Left renal cortex interstitium (tissue), 4 donors: ENCODE measurements around the gene VAMP2. TPM values are rescaled to one million over a fixed set of nuclear protein-coding genes. Genes with fewer than 3 reads are reported as not detected.

ENCODE experiments used
- DNase-seq, 4 donors: peaks; one replicate each; pipeline ENCODE4 v3.0.0-alpha.2; 2013; ENCODE audit warnings: low read depth in 4 of 4, low spot score in 2 of 4, missing footprints in 1 of 4
- polyA plus RNA-seq, 4 donors: library from polyadenylated mRNA; unstranded; fragments of 120-200 nt; gene quantifications; one replicate each; pipeline ENCODE4 v1.2.1, GENCODE V29; 2013; ENCODE audit not compliant: insufficient read length in 4 of 4

The VAMP2 gene
- polyA plus RNA-seq, 4 donors: 107 to 139 (median 124) TPM

GRCh38 chr17:8110907-8111306, 51.8 kb downstream of the VAMP2 start:
- no peak for DNase-seq

- no peak for DNase-seq
These were observed 52.3 kb downstream of the VAMP2 start for GRCh38 chr17:8110456-8110804.

DNA sequence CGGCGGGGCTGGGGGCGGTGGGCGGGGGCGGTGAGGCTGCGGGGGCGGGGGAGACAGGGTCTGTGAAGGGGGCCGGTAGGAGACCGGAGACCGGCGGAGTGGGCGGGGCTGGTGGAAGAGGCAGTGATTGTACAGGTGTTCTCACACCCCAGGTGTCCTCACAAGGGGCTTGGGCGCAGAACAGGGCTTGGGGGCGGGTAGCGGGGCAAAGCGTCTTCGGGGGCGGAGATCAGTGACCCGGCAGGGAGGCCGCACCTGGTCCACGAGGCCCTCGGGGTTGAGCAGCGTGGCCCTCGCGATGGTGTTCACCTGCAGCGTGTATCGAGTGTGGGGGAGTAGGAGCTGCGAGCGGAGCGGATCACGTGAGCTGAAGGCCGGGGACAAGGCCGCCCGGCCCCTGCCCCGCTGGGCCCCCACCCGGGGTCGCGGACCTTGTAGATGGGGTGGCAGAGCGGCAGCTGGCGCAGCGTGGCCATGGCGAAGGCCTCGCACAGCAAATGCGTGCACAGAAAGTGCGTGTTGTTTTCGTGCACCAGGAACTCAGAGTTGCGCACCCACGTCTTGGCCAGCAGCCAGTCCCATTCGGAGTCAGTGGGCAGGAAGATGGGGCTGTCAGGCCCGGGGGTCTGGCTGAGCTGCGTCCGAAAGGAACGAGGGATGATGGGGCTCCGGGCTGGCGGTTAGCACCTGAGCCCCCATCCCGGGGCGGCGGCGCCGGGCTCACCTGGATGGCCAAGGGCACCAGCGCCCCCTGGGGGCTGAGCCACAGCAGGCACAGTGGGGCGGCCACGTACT, 52.9 kb downstream of the VAMP2 start:
- DNase-seq: peak in 2 of 4 donors; percentile 9 to 53

Other genes with a start within 250 kb of the VAMP2 start
- 1 to 10 TPM; 3.0 to 6.1 (median 5.1) TPM for gene RNF227, start 246.7 kb downstream of the VAMP2 start, polyA plus RNA-seq
- gene KCNAB3, start 233.1 kb downstream of the VAMP2 start, polyA plus RNA-seq: 10 to 100 TPM in 2 of 4 donors, 1 to 10 TPM in 2; 7.8 to 16.3 (median 12.5) TPM
- gene TRAPPC1, start 231.0 kb downstream of the VAMP2 start, polyA plus RNA-seq: 100 to 1,000 TPM; 126 to 157 (median 136) TPM
- gene CNTROB, start 230.7 kb downstream of the VAMP2 start, polyA plus RNA-seq: 10 to 100 TPM; 42.0 to 67.5 (median 57.0) TPM
- gene GUCY2D, start 160.3 kb downstream of the VAMP2 start, polyA plus RNA-seq: under 1 TPM in 3 of 4 donors, not detected in 1; 0.37 to 0.88 (median 0.40) TPM
- gene ALOX15B, start 123.9 kb downstream of the VAMP2 start, polyA plus RNA-seq: 1 to 10 TPM in 2 of 4 donors, under 1 TPM in 2; 0.84 to 1.8 (median 0.96) TPM
- gene ALOX12B, start 75.2 kb downstream of the VAMP2 start, polyA plus RNA-seq: under 1 TPM; 0.65 to 0.99 (median 0.75) TPM
- under 1 TPM in 1 of 4 donors, not detected in 3; 0.05 TPM for gene ALOXE3, start 44.4 kb downstream of the VAMP2 start, polyA plus RNA-seq
- under 1 TPM in 1 of 4 donors, not detected in 3; 0.13 TPM for gene HES7, start 38.8 kb downstream of the VAMP2 start, polyA plus RNA-seq
- 10 to 100 TPM; 19.7 to 37.7 (median 30.8) TPM for gene PER1, start 10.5 kb downstream of the VAMP2 start, polyA plus RNA-seq
- 10 to 100 TPM; 24.1 to 25.9 (median 24.4) TPM for gene TMEM107, start 13.4 kb upstream of the VAMP2 start, polyA plus RNA-seq
- gene BORCS6, start 27.2 kb upstream of the VAMP2 start, polyA plus RNA-seq: 1 to 10 TPM; 3.7 to 6.5 (median 5.0) TPM
- gene AURKB, start 47.6 kb upstream of the VAMP2 start, polyA plus RNA-seq: 10 to 100 TPM; 26.7 to 40.2 (median 36.0) TPM
- 10 to 100 TPM; 19.1 to 41.3 (median 30.1) TPM for gene CTC1, start 85.1 kb upstream of the VAMP2 start, polyA plus RNA-seq
- gene PFAS, start 86.3 kb upstream of the VAMP2 start, polyA plus RNA-seq: 10 to 100 TPM; 37.3 to 51.0 (median 44.5) TPM
- gene RANGRF, start 125.7 kb upstream of the VAMP2 start, polyA plus RNA-seq: 10 to 100 TPM; 27.8 to 36.7 (median 31.5) TPM
- gene SLC25A35, start 132.5 kb upstream of the VAMP2 start, polyA plus RNA-seq: 1 to 10 TPM; 4.2 to 4.8 (median 4.4) TPM
- gene ARHGEF15, start 147.3 kb upstream of the VAMP2 start, polyA plus RNA-seq: 10 to 100 TPM; 15.0 to 20.4 (median 18.5) TPM
- gene ODF4, start 176.9 kb upstream of the VAMP2 start, polyA plus RNA-seq: not detected
- gene RPL26, start 220.2 kb upstream of the VAMP2 start, polyA plus RNA-seq: 1,000 to 10,000 TPM; 2,416 to 3,586 (median 2,581) TPM
- gene RNF222, start 234.9 kb upstream of the VAMP2 start, polyA plus RNA-seq: under 1 TPM in 3 of 4 donors, not detected in 1; 0.04 to 0.27 (median 0.13) TPM